ENCODE results near the gene EXOSC10.

Gene EXOSC10

GRCh38 chr1:11099310-11100148 lies at the start of gene EXOSC10:
EXOSC10 (minus strand) TSS chr1:11099869; CDS start chr1:11099831, 38 bp downstream.
- DNase-seq, result peak; percentile 83

GRCh38 chr1:11147197-11147770 lies 47.6 kb upstream of the EXOSC10 start:
- no peak for DNase-seq

DNA sequence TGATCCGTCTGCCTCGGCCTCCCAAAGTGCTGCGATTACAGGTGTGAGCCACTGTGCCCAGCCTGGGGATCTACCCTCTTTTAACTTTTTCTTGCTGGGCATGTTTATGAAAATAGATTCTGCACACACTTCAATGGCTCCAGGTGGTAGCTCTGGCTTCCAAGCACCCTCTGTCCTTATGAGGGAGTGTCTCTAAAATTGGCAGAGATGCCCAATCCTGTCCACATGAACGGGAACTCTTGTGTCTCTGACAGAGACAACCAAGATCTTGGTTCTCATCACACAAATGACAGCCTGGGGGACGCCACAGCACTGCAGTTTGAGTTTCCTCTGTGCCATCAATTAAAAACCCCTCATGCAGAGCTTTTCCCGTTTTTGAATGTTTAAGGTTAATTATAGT lies 46.1 kb upstream of the EXOSC10 start:
- no peak for DNase-seq

- no peak for DNase-seq
These were observed 45.0 kb upstream of the EXOSC10 start for GRCh38 chr1:11144570-11145256.

DNA sequence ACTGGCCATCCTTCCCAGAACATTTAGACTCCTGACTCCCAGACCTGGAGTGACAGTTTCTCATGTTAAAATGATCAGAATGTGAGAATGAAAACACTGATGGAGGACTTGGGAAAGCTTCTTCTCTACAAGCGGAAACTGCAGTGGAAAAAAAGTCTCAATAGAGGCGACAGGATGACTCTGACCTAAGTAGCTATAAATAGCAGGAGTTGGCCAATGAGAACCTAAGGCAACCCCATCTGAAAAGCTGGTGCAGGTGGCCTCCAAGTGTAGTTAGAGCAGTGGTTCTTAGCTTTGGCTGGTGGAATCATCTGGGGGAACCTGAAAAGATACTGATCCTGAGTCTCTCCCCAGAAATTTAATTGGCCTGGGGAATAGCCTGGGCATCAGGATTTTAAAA lies 44.2 kb upstream of the EXOSC10 start:
- DNase-seq, result no peak

GRCh38 chr1:11143401-11143800 lies 43.7 kb upstream of the EXOSC10 start:
- no peak for DNase-seq

GRCh38 chr1:11142618-11143391 lies 43.1 kb upstream of the EXOSC10 start:
- no peak for DNase-seq

GRCh38 chr1:11138952-11139351 lies 39.3 kb upstream of the EXOSC10 start:
- no peak for DNase-seq

GRCh38 chr1:11138029-11138428 lies 38.4 kb upstream of the EXOSC10 start:
- no peak for DNase-seq

DNA sequence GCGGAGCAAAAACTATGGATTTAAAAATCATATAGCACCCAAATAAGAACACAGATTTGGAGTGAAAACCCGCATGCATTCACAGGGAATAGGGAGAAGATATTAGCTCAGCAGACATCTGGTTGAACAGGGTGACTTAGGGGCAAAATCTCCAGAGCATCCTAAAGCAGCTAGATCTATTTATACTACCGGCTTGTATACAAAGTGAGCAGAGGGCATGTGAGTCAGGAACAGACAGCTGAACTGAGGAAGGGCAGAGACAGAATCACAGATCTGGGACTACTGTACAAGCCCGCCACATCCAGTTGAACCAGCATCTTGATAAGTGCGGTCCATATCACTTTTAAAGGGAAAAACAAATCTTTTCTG lies 35.2 kb upstream of the EXOSC10 start:
- no peak for DNase-seq

DNA sequence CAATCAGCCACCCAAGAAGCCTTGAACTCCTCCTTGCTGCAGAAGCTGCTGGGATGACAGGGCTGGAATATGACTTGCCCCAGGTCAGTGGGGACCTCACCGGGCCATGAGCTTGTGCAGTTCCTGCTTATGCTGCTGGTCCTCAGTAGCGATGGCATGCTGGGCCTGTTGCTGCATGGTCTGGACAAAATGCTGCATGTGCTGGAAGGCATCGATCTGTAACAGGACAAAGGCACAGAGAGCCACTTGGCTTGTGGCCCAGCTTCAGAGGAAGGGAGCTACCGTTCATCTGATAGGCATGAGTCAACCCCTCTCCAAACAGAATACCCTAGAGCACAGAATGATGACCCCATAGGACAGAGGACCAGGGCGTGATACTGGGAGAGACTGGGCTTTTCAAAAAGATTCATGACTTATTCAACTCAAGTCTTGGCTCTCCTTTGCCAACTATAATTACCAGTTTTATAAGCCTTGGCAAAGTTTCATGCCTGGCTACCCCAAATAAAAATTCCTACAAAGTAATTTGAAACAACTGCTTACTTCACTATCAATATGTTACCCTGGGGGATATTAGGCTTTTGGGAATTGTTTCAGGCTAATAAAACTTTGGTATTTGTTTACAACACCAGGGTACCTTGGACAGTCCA lies 34.7 kb upstream of the EXOSC10 start:
- DNase-seq, result no peak

- no peak for DNase-seq
These were observed 33.1 kb upstream of the EXOSC10 start for GRCh38 chr1:11132563-11133293.

DNA sequence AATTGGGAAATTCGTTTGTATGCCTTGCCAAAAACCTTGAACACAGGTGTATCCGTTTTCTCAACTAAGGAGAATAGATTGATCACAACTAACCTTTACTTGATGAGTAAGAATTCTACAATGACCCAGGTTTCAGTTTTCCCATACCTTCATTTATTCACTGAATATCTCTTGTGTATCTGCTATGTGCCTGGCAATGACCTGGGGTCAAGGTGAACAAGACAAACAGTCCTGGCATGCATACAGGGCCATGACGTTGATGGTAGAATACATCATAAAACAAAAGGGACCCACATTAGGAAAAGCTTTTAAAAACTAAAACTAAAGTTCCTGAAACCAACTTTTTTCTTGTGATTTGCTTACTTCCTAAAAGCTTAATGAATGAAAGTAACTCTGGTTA lies 32.1 kb upstream of the EXOSC10 start:
- DNase-seq, result no peak

GRCh38 chr1:11130406-11130805 lies 30.7 kb upstream of the EXOSC10 start:
- no peak for DNase-seq

DNA sequence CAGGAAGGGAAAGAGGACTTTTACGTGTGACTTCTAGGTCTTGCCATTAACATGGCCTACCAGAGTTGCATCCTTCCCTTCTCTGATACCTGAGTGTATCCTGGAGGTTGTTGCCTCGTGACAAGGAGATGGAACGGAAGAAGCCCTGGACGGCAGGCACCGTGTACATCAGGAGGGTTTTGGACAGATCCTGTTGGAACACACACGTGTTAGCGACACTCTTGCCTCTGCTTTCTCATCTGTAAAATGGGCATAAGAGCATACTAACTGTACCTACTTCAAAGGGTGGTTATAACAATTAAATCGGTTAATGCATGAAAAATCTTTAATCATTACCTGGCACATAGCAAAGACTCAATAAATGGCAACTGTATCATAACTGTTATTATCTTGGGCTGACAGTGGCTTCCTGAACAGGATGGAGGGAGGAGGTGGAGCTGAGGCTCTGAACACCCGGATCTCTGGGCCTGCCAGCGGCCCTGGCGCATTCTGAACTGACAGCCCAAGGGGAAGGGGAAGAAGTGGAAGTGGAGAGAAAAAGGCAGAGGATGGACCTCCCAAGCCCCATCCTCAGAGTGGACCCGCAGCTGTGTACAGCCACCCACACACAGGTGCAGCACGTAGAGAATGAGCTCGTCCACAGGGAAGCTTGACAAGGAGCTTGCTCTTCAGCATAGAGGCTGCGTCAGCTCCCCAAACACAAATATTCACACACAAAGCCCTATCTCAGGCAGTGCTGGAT lies 30.2 kb upstream of the EXOSC10 start:
- no peak for DNase-seq

GRCh38 chr1:11126569-11126968 lies 26.9 kb upstream of the EXOSC10 start:
- DNase-seq, result no peak

- no peak for DNase-seq
These were observed 26.3 kb upstream of the EXOSC10 start for GRCh38 chr1:11125931-11126330.

DNA sequence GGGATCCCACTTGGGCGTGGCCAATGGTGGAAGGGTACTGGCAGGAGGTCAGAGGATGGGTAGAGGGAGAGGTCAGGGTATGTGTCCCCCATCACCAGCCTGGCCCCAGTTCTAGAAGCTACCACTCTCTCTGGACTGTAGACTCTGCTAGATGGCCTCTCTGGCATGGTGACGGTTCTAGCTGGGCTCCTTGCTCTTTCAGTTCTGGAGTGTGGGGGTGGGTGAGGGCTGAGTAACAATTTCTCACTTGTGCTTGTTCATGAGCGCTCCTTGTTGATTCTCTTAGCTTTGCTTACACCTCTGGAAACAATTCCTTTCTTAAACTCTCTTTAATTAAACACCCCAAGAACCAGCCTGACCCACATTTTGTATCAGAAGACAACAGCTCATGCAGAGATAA lies 25.3 kb upstream of the EXOSC10 start:
- DNase-seq, result no peak

DNA sequence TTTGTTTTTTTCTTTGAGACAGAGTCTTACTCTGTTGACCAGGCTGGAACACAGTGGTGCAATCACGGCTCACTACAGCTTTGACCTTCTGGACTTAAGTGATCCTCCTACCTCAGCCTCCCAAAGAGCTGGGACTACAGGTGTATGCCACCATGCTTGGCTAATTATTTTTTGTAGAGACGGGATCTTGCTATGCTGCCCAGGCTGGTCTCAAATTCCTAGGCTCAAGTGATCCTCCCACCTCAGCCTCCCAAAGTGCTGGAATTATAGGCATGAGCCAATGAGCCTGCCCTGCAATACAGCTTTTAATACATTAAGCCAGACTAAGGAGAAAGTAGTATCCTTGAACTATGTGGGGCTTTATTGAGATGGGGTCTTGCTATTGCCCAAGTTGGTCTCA lies 16.6 kb upstream of the EXOSC10 start:
- no peak for DNase-seq

DNA sequence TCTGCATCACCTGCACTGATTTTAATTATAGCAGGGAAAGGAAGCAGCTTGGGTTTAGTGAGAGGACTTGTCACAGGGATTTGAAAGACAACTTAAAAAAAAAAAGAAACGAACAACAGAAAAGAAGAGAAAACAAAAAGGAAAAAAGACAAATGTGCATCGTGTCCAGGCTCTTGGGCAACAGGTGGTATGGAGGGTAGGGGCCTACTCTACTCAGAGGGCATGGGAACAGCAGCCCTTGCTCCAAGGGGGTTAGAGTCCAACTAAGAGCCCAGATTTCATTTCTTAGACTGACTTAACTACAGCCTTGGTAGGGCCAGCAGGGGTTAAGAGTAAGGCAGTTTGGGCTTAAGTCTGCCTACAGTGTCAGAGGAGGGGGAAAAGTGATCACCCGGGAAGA lies 15.3 kb upstream of the EXOSC10 start:
- DNase-seq, result no peak

GRCh38 chr1:11109047-11109760 lies 9.5 kb upstream of the EXOSC10 start:
- no peak for DNase-seq

Data from SHP77 treated with DMSO at 0.1 percent for 48 hours (cell line).